IMR-90 (cell line): ENCODE data around the gene ANTXR1. TPM values are rescaled to one million over a fixed set of nuclear protein-coding genes. Genes with fewer than 3 reads are reported as not detected.

Source experiments
- ATAC-seq: fragments of 200-7000 bp; cut with Tn5 transposase; 2 replicates; pipeline ENCODE4 v1.9.1; 2020; ENCODE audit warnings: low read depth, mild to moderate bottlenecking, moderate library complexity
- BruUV-seq: library from RNA; stranded (reverse); fragments of 400-500 nt; replicated peaks from 2 replicates; lab custom pipeline; 2021; lab: Mats Ljungman, UMichigan
- CTCF ChIA-PET: fragments of 300-600 bp; formaldehyde crosslinking; extraction: SDS; loops from one replicate; lab custom pipeline; 2021; ENCODE audit warnings: antibody characterized with exemption; lab: Yijun Ruan, JAX
- POLR2A ChIA-PET: fragments of 300-600 bp; sonication (Branson Sonifier 250); formaldehyde crosslinking; loops from one replicate; lab custom pipeline; 2022; ENCODE audit warnings: antibody characterized with exemption; ENCODE audit not compliant: unreplicated experiment; lab: Charles Lee
- DNase-seq: peaks from one replicate; pipeline ENCODE4 v3.0.0; 2013
- H2AFZ ChIP-seq: replicated peaks from 2 replicates; pipeline ENCODE3; 2013; ENCODE audit warnings: low read length, mild to moderate bottlenecking; ENCODE audit not compliant: poor library complexity
- H2AK5ac ChIP-seq: 2 replicates; pipeline ENCODE4 v1.6.1; 2013; ENCODE audit warnings: low read depth, low read length, inconsistent platforms
- H2AK9ac ChIP-seq: replicated peaks from 2 replicates; pipeline ENCODE3; 2013; ENCODE audit warnings: mild to moderate bottlenecking, low read depth, low read length, moderate library complexity; ENCODE audit not compliant: poor library complexity
- H2BK120ac ChIP-seq: 2 replicates; pipeline ENCODE4 v1.6.1; 2013; ENCODE audit warnings: low read depth, low read length, inconsistent platforms
- H2BK15ac ChIP-seq: 3 replicates; pipeline ENCODE4 v1.6.1; 2013; ENCODE audit warnings: low read depth, low read length, inconsistent platforms
- H2BK20ac ChIP-seq: 2 replicates; pipeline ENCODE4 v1.6.1; 2013; ENCODE audit warnings: low read depth, mild to moderate bottlenecking, inconsistent platforms, low read length, moderate library complexity
- H2BK5ac ChIP-seq: 2 replicates; pipeline ENCODE4 v1.6.1; 2013; ENCODE audit warnings: mild to moderate bottlenecking, low read depth, low read length, inconsistent platforms; ENCODE audit not compliant: poor library complexity, severe bottlenecking
- H3K14ac ChIP-seq: replicated peaks from 2 replicates; pipeline ENCODE4 v1.6.1; 2013; ENCODE audit warnings: low read depth, low read length, inconsistent platforms
- H3K18ac ChIP-seq: 2 replicates; pipeline ENCODE4 v1.6.1; 2013; ENCODE audit warnings: low read depth, low read length, control low read depth
- H3K23ac ChIP-seq: 2 replicates; pipeline ENCODE4 v1.6.1; 2013; ENCODE audit warnings: low read depth, low read length, inconsistent platforms
- H3K27ac ChIP-seq: 2 replicates; pipeline ENCODE4 v1.5.1; 2013; ENCODE audit warnings: mild to moderate bottlenecking, control low read depth, low read length; ENCODE audit not compliant: insufficient read depth
- H3K27me3 ChIP-seq: 2 replicates; pipeline ENCODE4 v1.6.1; 2013; ENCODE audit warnings: low read length; ENCODE audit not compliant: control insufficient read depth, insufficient read depth
- H3K36me3 ChIP-seq: 2 replicates; pipeline ENCODE4 v1.6.1; 2013; ENCODE audit warnings: low read length, mixed read lengths; ENCODE audit not compliant: control insufficient read depth, insufficient read depth
- H3K4ac ChIP-seq: 2 replicates; pipeline ENCODE4 v1.6.1; 2013; ENCODE audit warnings: low read depth, low read length, inconsistent platforms
- H3K4me1 ChIP-seq: 2 replicates; pipeline ENCODE4 v1.6.1; 2013; ENCODE audit warnings: low read length, mixed read lengths; ENCODE audit not compliant: control insufficient read depth, insufficient read depth
- H3K4me2 ChIP-seq: 2 replicates; pipeline ENCODE4 v1.6.1; 2013; ENCODE audit warnings: low read depth, mild to moderate bottlenecking, control low read depth, low read length, moderate library complexity
- H3K4me3 ChIP-seq: 2 replicates; pipeline ENCODE4 v1.5.1; 2013; ENCODE audit warnings: low read depth, mild to moderate bottlenecking, control low read depth, low read length, moderate library complexity; ENCODE audit not compliant: insufficient read depth
- H3K56ac ChIP-seq: 2 replicates; pipeline ENCODE4 v1.6.1; 2013; ENCODE audit warnings: low read length, inconsistent platforms; ENCODE audit not compliant: insufficient read depth; ENCODE audit errors: extremely low read depth
- H3K79me1 ChIP-seq, 2 experiments: 2 replicates each; pipeline ENCODE4 v1.6.1; 2013; ENCODE audit warnings: low read length in 2 of 2, inconsistent platforms in 1 of 2, low read depth in 1 of 2
- H3K9ac ChIP-seq: 2 replicates; pipeline ENCODE4 v1.6.1; 2013; ENCODE audit warnings: low read depth, low read length, control low read depth
- H3K9me1 ChIP-seq: 2 replicates; pipeline ENCODE4 v1.6.1; 2013; ENCODE audit warnings: low read length, inconsistent platforms; ENCODE audit not compliant: insufficient read depth
- H3K9me3 ChIP-seq: 2 replicates; pipeline ENCODE4 v1.6.1; 2013; ENCODE audit warnings: low read length; ENCODE audit not compliant: control insufficient read depth, insufficient read depth
- H4K20me1 ChIP-seq: 2 replicates; pipeline ENCODE4 v1.6.1; 2013; ENCODE audit warnings: low read length, inconsistent platforms; ENCODE audit not compliant: insufficient read depth
- H4K5ac ChIP-seq: 2 replicates; pipeline ENCODE4 v1.6.1; 2013; ENCODE audit warnings: mild to moderate bottlenecking, low read depth, low read length, control low read depth
- H4K8ac ChIP-seq, 2 experiments: 2 replicates each; pipeline ENCODE4 v1.6.1; 2013; ENCODE audit warnings: low read depth in 2 of 2, low read length in 2 of 2, control low read depth in 1 of 2, inconsistent platforms in 1 of 2
- H4K91ac ChIP-seq: 2 replicates; pipeline ENCODE4 v1.6.1; 2013; ENCODE audit warnings: low read depth, low read length, inconsistent platforms; ENCODE audit not compliant: insufficient read depth
- BHLHE40 ChIP-seq: fragments of 150-350 bp; IDR thresholded peaks from 2 replicates; pipeline ENCODE4 v1.6.1; 2016; ENCODE audit warnings: mild to moderate bottlenecking, low read depth, low read length
- CEBPB ChIP-seq: IDR thresholded peaks from 2 replicates; pipeline ENCODE4 v1.6.1; 2012; ENCODE audit warnings: low read depth, low read length, improper control_type of control experiment
- ELK1 ChIP-seq: fragments of 150-350 bp; IDR thresholded peaks from 2 replicates; pipeline ENCODE4 v1.6.1; 2016; ENCODE audit warnings: low read depth, mild to moderate bottlenecking, low read length, moderate library complexity, borderline replicate concordance
- FOS ChIP-seq: fragments of 150-350 bp; IDR thresholded peaks from 2 replicates; pipeline ENCODE4 v1.6.1; 2016; ENCODE audit warnings: low read depth, low read length
- MAFK ChIP-seq: IDR thresholded peaks from 2 replicates; pipeline ENCODE4 v1.6.1; 2012; ENCODE audit warnings: low read depth, low read length, improper control_type of control experiment
- MAZ ChIP-seq: IDR thresholded peaks from 2 replicates; pipeline ENCODE4 v1.6.1; 2012; ENCODE audit warnings: low read depth, mild to moderate bottlenecking, low read length, improper control_type of control experiment, moderate library complexity, borderline replicate concordance
- MXI1 ChIP-seq: IDR thresholded peaks from 2 replicates; pipeline ENCODE4 v1.6.1; 2012; ENCODE audit warnings: low read depth, mild to moderate bottlenecking, low read length, moderate library complexity, borderline replicate concordance
- POLR2A ChIP-seq: IDR thresholded peaks from 2 replicates; pipeline ENCODE4 v1.6.1; 2012; ENCODE audit warnings: mild to moderate bottlenecking, low read depth, low read length
- RCOR1 ChIP-seq: IDR thresholded peaks from 2 replicates; pipeline ENCODE4 v1.6.1; 2012; ENCODE audit warnings: mild to moderate bottlenecking, low read length, improper control_type of control experiment; ENCODE audit not compliant: insufficient replicate concordance
- SMC3 ChIP-seq: fragments of 150-350 bp; IDR thresholded peaks from 2 replicates; pipeline ENCODE4 v1.6.1; 2016; ENCODE audit warnings: low read depth, mild to moderate bottlenecking, antibody characterized with exemption, low read length, moderate library complexity
- USF2 ChIP-seq: fragments of 150-350 bp; IDR thresholded peaks from 2 replicates; pipeline ENCODE4 v1.6.1; 2017; ENCODE audit warnings: mild to moderate bottlenecking, antibody characterized with exemption, low read length, low read depth
- WGBS, 2 experiments: methylation state at CpG; one replicate each; pipeline versions ENCODE4 v1.1.5 to v1.1.7; 2013; ENCODE audit warnings: missing lambda C conversion rate in 2 of 2; ENCODE audit not compliant: insufficient read length in 1 of 2; ENCODE audit errors: extremely low coverage in 2 of 2; 5-methylcytosine and 5-hydroxymethylcytosine counted together
- dilution Hi-C: fragments of 300-500 bp; cut with HindIII; formaldehyde crosslinking; loops from one replicate; pipeline ENCODE4 v1.14.3; 2018; ENCODE audit warnings: low sequenced_read_pairs; ENCODE audit not compliant: unreplicated experiment
- in situ Hi-C: fragments of 300-500 bp; cut with MboI; formaldehyde crosslinking; loops from 3 replicates; pipeline ENCODE4 v1.14.3; 2019; ENCODE audit warnings: low sequenced_read_pairs, inconsistent platforms, mixed read lengths
- intact Hi-C: fragments of 100-400 bp; cut with micrococcal nuclease; formaldehyde crosslinking; loops from 2 replicates; pipeline ENCODE4 v1.10.0; 2022
- polyA plus RNA-seq, 3 experiments: library from polyadenylated mRNA; depleted of rRNA; stranded (reverse); fragments of >200 nt; gene quantifications; 2 replicates each; pipeline ENCODE4 v1.2.3, GENCODE V29; 2012; ENCODE audit warnings: low replicate concordance in 1 of 3
- total RNA-seq: library from RNA; depleted of rRNA; stranded (reverse); fragments of >200 nt; gene quantifications from 2 replicates; pipeline ENCODE4 v1.2.3, GENCODE V29; 2012

ANTXR1 gene
- total and polyA plus RNA-seq, 2 of the 4 experiments (the other 2 are of a cell fraction), result 27.2 to 36.9 TPM

GRCh38 chr2:69296421-69296820, 283.4 kb downstream of the ANTXR1 start:
- Histone ChIP-seq H3K9me3 (no peaks in the 10 kb centered on the region), H3K4me1 (peaks cover 26% of the 10 kb centered on the region), H3K9ac (no peak overlapping the region), H2AK9ac (no peak overlapping the region), H4K5ac (no peak overlapping the region), H2BK120ac (no peak overlapping the region), H3K9me1 (peaks cover 38% of the 10 kb centered on the region), H3K27ac (no peak overlapping the region), H3K23ac (no peak overlapping the region), H3K4me3 (no peak overlapping the region), H4K20me1 (no peaks in the 10 kb centered on the region), H3K79me1 (0 out of 4 replicates have a peak, but pooled peaks cover 0 to 4% of the 10 kb centered on the region in 2 experiments), H3K4ac (peak overlapping the region; percentile 81), H2AFZ (no peak overlapping the region), H4K8ac (no peak overlapping the region), H2AK5ac (peak overlapping the region; percentile 95), H3K36me3 (no peaks in the 10 kb centered on the region), H3K18ac (no peak overlapping the region), H2BK5ac (no peak overlapping the region), H3K27me3 (no peaks in the 10 kb centered on the region), H2BK20ac (no peak overlapping the region), H2BK15ac (no peak overlapping the region; the same call in 2 of the 3 replicates), H4K91ac (peak overlapping the region; percentile 69; the same call in 1 of the 2 replicates), H3K14ac (no peak overlapping the region), H3K4me2 (no peak overlapping the region), H3K56ac (no peak overlapping the region)
- in situ Hi-C loops, result no loop called here
- no peak for DNase-seq
- no TSS peak for BruUV-seq
- WGBS, 2 experiments, result 95% methylated on average over 3 of the region's 3 CpGs; no CpG with 5 or more reads in 1 of the 2 experiments
- TF ChIP-seq MXI1 (no peak), BHLHE40 (no peak), SMC3 (no peak), POLR2A (no peak), MAFK (no peak), USF2 (no peak), MAZ (no peak), FOS (no peak), RCOR1 (no peak), ELK1 (no peak), CEBPB (no peak)
- dilution Hi-C loops, result no loop called here
- POLR2A ChIA-PET, result no interaction called here
- CTCF ChIA-PET, result no interaction called here
- ATAC-seq, result no peak
- intact Hi-C loops, result no loop called here
